Measurements from ENCODE around the gene GIPC3. TPM values are rescaled to one million over a fixed set of nuclear protein-coding genes. Genes with fewer than 3 reads are reported as not detected.
A peak's percentile ranks its signal among the peaks of the same experiment; 100 is the strongest.

GIPC3 gene
- total and polyA plus RNA-seq, 4 donors = 0.23 to 0.95 (median 0.25) TPM

GRCh38 chr19:3608750-3609322 is 23.6 kb downstream of the GIPC3 start:
- TF ChIP-seq GABPA (IDR thresholded peaks at IDR 0.05 in 1 of 2, conservative IDR thresholded peaks at IDR 0.05 in 1 of 2) = no peak
- TF ChIP-seq NR2F2 (IDR thresholded peaks at IDR 0.05) = no peak
- TF ChIP-seq HNF4G (IDR thresholded peaks at IDR 0.05) = no peak
- TF ChIP-seq, protein P1, sequence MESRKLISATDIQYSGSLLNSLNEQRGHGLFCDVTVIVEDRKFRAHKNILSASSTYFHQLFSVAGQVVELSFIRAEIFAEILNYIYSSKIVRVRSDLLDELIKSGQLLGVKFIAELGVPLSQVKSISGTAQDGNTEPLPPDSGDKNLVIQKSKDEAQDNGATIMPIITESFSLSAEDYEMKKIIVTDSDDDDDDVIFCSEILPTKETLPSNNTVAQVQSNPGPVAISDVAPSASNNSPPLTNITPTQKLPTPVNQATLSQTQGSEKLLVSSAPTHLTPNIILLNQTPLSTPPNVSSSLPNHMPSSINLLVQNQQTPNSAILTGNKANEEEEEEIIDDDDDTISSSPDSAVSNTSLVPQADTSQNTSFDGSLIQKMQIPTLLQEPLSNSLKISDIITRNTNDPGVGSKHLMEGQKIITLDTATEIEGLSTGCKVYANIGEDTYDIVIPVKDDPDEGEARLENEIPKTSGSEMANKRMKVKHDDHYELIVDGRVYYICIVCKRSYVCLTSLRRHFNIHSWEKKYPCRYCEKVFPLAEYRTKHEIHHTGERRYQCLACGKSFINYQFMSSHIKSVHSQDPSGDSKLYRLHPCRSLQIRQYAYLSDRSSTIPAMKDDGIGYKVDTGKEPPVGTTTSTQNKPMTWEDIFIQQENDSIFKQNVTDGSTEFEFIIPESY (IDR thresholded peaks at IDR 0.05) = no peak
- no peak for TF ChIP-seq SP1 (IDR thresholded peaks at IDR 0.05)
- TF ChIP-seq FOXA1 (IDR thresholded peaks at IDR 0.05) = no peak
- TF ChIP-seq, protein P2, sequence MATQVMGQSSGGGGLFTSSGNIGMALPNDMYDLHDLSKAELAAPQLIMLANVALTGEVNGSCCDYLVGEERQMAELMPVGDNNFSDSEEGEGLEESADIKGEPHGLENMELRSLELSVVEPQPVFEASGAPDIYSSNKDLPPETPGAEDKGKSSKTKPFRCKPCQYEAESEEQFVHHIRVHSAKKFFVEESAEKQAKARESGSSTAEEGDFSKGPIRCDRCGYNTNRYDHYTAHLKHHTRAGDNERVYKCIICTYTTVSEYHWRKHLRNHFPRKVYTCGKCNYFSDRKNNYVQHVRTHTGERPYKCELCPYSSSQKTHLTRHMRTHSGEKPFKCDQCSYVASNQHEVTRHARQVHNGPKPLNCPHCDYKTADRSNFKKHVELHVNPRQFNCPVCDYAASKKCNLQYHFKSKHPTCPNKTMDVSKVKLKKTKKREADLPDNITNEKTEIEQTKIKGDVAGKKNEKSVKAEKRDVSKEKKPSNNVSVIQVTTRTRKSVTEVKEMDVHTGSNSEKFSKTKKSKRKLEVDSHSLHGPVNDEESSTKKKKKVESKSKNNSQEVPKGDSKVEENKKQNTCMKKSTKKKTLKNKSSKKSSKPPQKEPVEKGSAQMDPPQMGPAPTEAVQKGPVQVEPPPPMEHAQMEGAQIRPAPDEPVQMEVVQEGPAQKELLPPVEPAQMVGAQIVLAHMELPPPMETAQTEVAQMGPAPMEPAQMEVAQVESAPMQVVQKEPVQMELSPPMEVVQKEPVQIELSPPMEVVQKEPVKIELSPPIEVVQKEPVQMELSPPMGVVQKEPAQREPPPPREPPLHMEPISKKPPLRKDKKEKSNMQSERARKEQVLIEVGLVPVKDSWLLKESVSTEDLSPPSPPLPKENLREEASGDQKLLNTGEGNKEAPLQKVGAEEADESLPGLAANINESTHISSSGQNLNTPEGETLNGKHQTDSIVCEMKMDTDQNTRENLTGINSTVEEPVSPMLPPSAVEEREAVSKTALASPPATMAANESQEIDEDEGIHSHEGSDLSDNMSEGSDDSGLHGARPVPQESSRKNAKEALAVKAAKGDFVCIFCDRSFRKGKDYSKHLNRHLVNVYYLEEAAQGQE (IDR thresholded peaks at IDR 0.05) = no peak
- TF ChIP-seq RXRA (IDR thresholded peaks at IDR 0.05) = no peak
- TF ChIP-seq TAF1 (conservative IDR thresholded peaks at IDR 0.05) = no peak
- no peak for TF ChIP-seq FOXA2 (IDR thresholded peaks at IDR 0.05)
- TF ChIP-seq EGR1 (IDR thresholded peaks at IDR 0.05; ENCODE audit: low read depth in 2 of 2) = no peak
- TF ChIP-seq, protein P3, sequence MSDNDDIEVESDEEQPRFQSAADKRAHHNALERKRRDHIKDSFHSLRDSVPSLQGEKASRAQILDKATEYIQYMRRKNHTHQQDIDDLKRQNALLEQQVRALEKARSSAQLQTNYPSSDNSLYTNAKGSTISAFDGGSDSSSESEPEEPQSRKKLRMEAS (IDR thresholded peaks at IDR 0.05) = no peak
- TF ChIP-seq HNF4A (conservative IDR thresholded peaks at IDR 0.05) = no peak
- no peak for TF ChIP-seq YY1 (IDR thresholded peaks at IDR 0.05)
- TF ChIP-seq, protein P4, sequence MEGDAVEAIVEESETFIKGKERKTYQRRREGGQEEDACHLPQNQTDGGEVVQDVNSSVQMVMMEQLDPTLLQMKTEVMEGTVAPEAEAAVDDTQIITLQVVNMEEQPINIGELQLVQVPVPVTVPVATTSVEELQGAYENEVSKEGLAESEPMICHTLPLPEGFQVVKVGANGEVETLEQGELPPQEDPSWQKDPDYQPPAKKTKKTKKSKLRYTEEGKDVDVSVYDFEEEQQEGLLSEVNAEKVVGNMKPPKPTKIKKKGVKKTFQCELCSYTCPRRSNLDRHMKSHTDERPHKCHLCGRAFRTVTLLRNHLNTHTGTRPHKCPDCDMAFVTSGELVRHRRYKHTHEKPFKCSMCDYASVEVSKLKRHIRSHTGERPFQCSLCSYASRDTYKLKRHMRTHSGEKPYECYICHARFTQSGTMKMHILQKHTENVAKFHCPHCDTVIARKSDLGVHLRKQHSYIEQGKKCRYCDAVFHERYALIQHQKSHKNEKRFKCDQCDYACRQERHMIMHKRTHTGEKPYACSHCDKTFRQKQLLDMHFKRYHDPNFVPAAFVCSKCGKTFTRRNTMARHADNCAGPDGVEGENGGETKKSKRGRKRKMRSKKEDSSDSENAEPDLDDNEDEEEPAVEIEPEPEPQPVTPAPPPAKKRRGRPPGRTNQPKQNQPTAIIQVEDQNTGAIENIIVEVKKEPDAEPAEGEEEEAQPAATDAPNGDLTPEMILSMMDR (IDR thresholded peaks at IDR 0.05; ENCODE audit: low read depth, low read length, missing input control) = no peak
- TF ChIP-seq RAD21 (IDR thresholded peaks at IDR 0.05) = no peak
- TF ChIP-seq JUND (IDR thresholded peaks at IDR 0.05) = no peak
- no peak for TF ChIP-seq ATF3 (IDR thresholded peaks at IDR 0.05)
- H3K27ac ChIP-seq (ENCODE audit: low read depth in 1 of 2, low read length in 2 of 2) = peak overlapping the region; percentile 64 to 73
- peaks cover 4 to 18% (median 7%) of the 10 kb centered on the region in 4 donors for H3K36me3 ChIP-seq (ENCODE audit: control insufficient read depth in 4 of 4, insufficient read depth in 3 of 4, low read depth in 1 of 4, low read length in 3 of 4)
- H3K27me3 ChIP-seq (ENCODE audit: control insufficient read depth in 4 of 4, insufficient read depth in 4 of 4, low read length in 3 of 4) = no peaks in the 10 kb centered on the region
- H3K4me1 ChIP-seq (ENCODE audit: control insufficient read depth in 4 of 4, insufficient read depth in 4 of 4, low read length in 3 of 4) = peaks cover 0 to 8% (median 4%) of the 10 kb centered on the region in 4 donors
- H3K9me3 ChIP-seq (ENCODE audit: control insufficient read depth in 4 of 4, low read length in 3 of 4) = no peaks in the 10 kb centered on the region
- 62% methylated on average over 21 of the region's 21 CpGs for WGBS
- H3K9ac ChIP-seq (ENCODE audit: low read depth in 1 of 2, low read length in 2 of 2) = no peak overlapping the region
- no peak overlapping the region for H3K4me3 ChIP-seq (ENCODE audit: low read depth in 1 of 3, low read length in 3 of 3)
- no peak for DNase-seq (ENCODE audit: low spot score)
